T-helper 9 cell (primary cell): ENCODE measurements around the gene PDCD1.
"Not testable (repeated sequence)": the region's sequence is repeated elsewhere in the genome, so short reads cannot be mapped to it uniquely, and the experiment has no call there.

Experiments used
- DNase-seq: peaks from one replicate; pipeline ENCODE4 v3.0.0-alpha.2; 2020

The PDCD1 gene

GRCh38 chr2:241833101-241833663 is 25.5 kb downstream of the PDCD1 start:
- no peak for DNase-seq

- no peak for DNase-seq
Measured at GRCh38 chr2:241827394-241827793, 31.3 kb downstream of the PDCD1 start.

- DNase-seq, result not testable (repeated sequence)
Measured at GRCh38 chr2:241823531-241824437, 34.9 kb downstream of the PDCD1 start.

GRCh38 chr2:241822264-241822623 is 36.5 kb downstream of the PDCD1 start:
- no peak for DNase-seq

- no peak for DNase-seq
Measured at GRCh38 chr2:241821460-241822263, 37.0 kb downstream of the PDCD1 start.

GRCh38 chr2:241820625-241821384 is 37.9 kb downstream of the PDCD1 start:
- no peak for DNase-seq

- DNase-seq, result not testable (repeated sequence)
Measured at GRCh38 chr2:241819947-241820624, 38.6 kb downstream of the PDCD1 start.

- no peak for DNase-seq
Measured at GRCh38 chr2:241818943-241819270, 39.8 kb downstream of the PDCD1 start.

GRCh38 chr2:241818229-241818942 is 40.3 kb downstream of the PDCD1 start:
- DNase-seq, result no peak

- DNase-seq, result not testable (repeated sequence)
Measured at GRCh38 chr2:241817821-241818215, 40.9 kb downstream of the PDCD1 start.

GRCh38 chr2:241817126-241817820 is 41.4 kb downstream of the PDCD1 start:
- DNase-seq, result no peak

- no peak for DNase-seq
Measured at GRCh38 chr2:241816431-241817121, 42.1 kb downstream of the PDCD1 start.

GRCh38 chr2:241815477-241816430 is 42.9 kb downstream of the PDCD1 start:
- no peak for DNase-seq

GRCh38 chr2:241814643-241815476 is 43.8 kb downstream of the PDCD1 start:
- DNase-seq, result no peak

GRCh38 chr2:241814393-241814642 is 44.4 kb downstream of the PDCD1 start:
- DNase-seq, result no peak

- no peak for DNase-seq
Measured at GRCh38 chr2:241813644-241814392, 44.9 kb downstream of the PDCD1 start.
